AG10803 (cell line): ENCODE data around the gene AOX1.

Source experiments
- DNase-seq: peaks from one replicate; pipeline ENCODE4 v3.0.0; 2010; ENCODE audit warnings: low read depth
- H3K4me3 ChIP-seq: 2 replicates; pipeline ENCODE4 v1.5.1; 2011; ENCODE audit warnings: mild to moderate bottlenecking, low read length, control low read depth
- CTCF ChIP-seq: conservative IDR thresholded peaks from 2 replicates; pipeline ENCODE4 v1.5.1; 2011; ENCODE audit warnings: mild to moderate bottlenecking, low read length, control low read depth, inconsistent platforms

AOX1 gene

GRCh38 chr2:200700856-200701255 is 115.0 kb downstream of the AOX1 start:
- no peak overlapping the region for H3K4me3 ChIP-seq
- peak; percentile 66 for DNase-seq
- TF ChIP-seq CTCF = no peak

- TF ChIP-seq CTCF = no peak
- H3K4me3 ChIP-seq = no peak overlapping the region
- no peak for DNase-seq
These were observed 116.2 kb downstream of the AOX1 start for GRCh38 chr2:200702044-200702443.

- no peak for TF ChIP-seq CTCF
- H3K4me3 ChIP-seq = no peak overlapping the region
- no peak for DNase-seq
These were observed 116.9 kb downstream of the AOX1 start for GRCh38 chr2:200702646-200703118.

- peak; percentile 79 for DNase-seq
- H3K4me3 ChIP-seq = no peak overlapping the region
- TF ChIP-seq CTCF = peak; percentile 74
These were observed 117.5 kb downstream of the AOX1 start for GRCh38 chr2:200703127-200703925.

GRCh38 chr2:200703926-200704637 is 118.3 kb downstream of the AOX1 start:
- no peak for DNase-seq
- no peak overlapping the region for H3K4me3 ChIP-seq
- no peak for TF ChIP-seq CTCF

GRCh38 chr2:200705305-200706041 is 119.7 kb downstream of the AOX1 start:
- no peak overlapping the region for H3K4me3 ChIP-seq
- no peak for DNase-seq
- peak; percentile 35 for TF ChIP-seq CTCF
